Smooth muscle cell (in vitro differentiated cells): Measurements from ENCODE around the gene SYTL2. TPM values are rescaled to one million over a fixed set of nuclear protein-coding genes. Genes with fewer than 3 reads are reported as not detected.
A peak's percentile ranks its signal among the peaks of the same experiment; 100 is the strongest.

Source experiments
- DNase-seq: peaks from one replicate; lab custom pipeline; 2025; ENCODE audit not compliant: unreplicated experiment; lab: John Stamatoyannopoulos, UW
- H2AFZ ChIP-seq: fragments of 200-600 bp; sonication (generic); 2 replicates; pipeline ENCODE4 v1.6.0; 2016; ENCODE audit warnings: antibody characterized with exemption, low read depth, mild to moderate bottlenecking
- H3F3A ChIP-seq: fragments of 200-600 bp; sonication (generic); 2 replicates; pipeline ENCODE4 v1.6.0; 2017; ENCODE audit warnings: antibody characterized with exemption, low read depth
- H3K27ac ChIP-seq: fragments of 200-600 bp; sonication (generic); 2 replicates; pipeline ENCODE4 v1.5.1; 2016; ENCODE audit warnings: low read depth, mild to moderate bottlenecking
- H3K27me3 ChIP-seq: fragments of 200-600 bp; sonication (generic); 2 replicates; pipeline ENCODE4 v1.6.1; 2016; ENCODE audit warnings: low read depth, mild to moderate bottlenecking
- H3K36me3 ChIP-seq: fragments of 200-600 bp; sonication (generic); 2 replicates; pipeline ENCODE4 v1.5.1; 2016; ENCODE audit warnings: low read depth
- H3K4me1 ChIP-seq: fragments of 200-600 bp; sonication (generic); 2 replicates; pipeline ENCODE4 v1.5.1; 2016; ENCODE audit warnings: low read depth
- H3K4me2 ChIP-seq: fragments of 200-600 bp; sonication (generic); 2 replicates; pipeline ENCODE4 v1.6.0; 2016; ENCODE audit warnings: mild to moderate bottlenecking
- H3K4me3 ChIP-seq: fragments of 200-600 bp; sonication (generic); 2 replicates; pipeline ENCODE4 v1.5.1; 2016; ENCODE audit warnings: mild to moderate bottlenecking
- H3K79me2 ChIP-seq: fragments of 200-600 bp; sonication (generic); 2 replicates; pipeline ENCODE4 v1.6.0; 2016; ENCODE audit warnings: low read depth, mild to moderate bottlenecking
- H3K9ac ChIP-seq: fragments of 200-600 bp; sonication (generic); 2 replicates; pipeline ENCODE4 v1.6.0; 2016; ENCODE audit warnings: low read depth
- H3K9me3 ChIP-seq: fragments of 200-600 bp; sonication (generic); replicated peaks from 2 replicates; pipeline ENCODE4 v1.5.1; 2016; ENCODE audit warnings: low read depth
- H4K20me1 ChIP-seq: fragments of 200-600 bp; sonication (generic); 2 replicates; pipeline ENCODE4 v1.6.0; 2016; ENCODE audit warnings: low read depth
- WGBS: methylation state at CpG from one replicate; pipeline ENCODE4 v1.1.7; 2016; ENCODE audit warnings: low lambda C conversion rate; 5-methylcytosine and 5-hydroxymethylcytosine counted together
- polyA plus RNA-seq: library from polyadenylated mRNA; unstranded; fragments of >200 nt; fragmentation: Nextera tagmentation; extraction: Ambion mirVana; gene quantifications from 2 replicates; pipeline ENCODE4 v1.2.1, GENCODE V29; 2016
- total RNA-seq: library from RNA; depleted of rRNA; stranded (reverse); fragments of >200 nt; gene quantifications from 2 replicates; pipeline ENCODE4 v1.2.3, GENCODE V29; 2014
- TF ChIP-seq, protein P1 (sequence below): fragments of 200-600 bp; sonication (generic); IDR thresholded peaks from 2 replicates; pipeline ENCODE4 v1.5.1; 2017; ENCODE audit warnings: borderline replicate concordance, mild to moderate bottlenecking, antibody characterized with exemption; ENCODE audit not compliant: insufficient read depth, poor library complexity, severe bottlenecking

The SYTL2 gene
- total and polyA plus RNA-seq, 2 experiments from 2014 or later: 10.4 to 50.7 TPM

DNA sequence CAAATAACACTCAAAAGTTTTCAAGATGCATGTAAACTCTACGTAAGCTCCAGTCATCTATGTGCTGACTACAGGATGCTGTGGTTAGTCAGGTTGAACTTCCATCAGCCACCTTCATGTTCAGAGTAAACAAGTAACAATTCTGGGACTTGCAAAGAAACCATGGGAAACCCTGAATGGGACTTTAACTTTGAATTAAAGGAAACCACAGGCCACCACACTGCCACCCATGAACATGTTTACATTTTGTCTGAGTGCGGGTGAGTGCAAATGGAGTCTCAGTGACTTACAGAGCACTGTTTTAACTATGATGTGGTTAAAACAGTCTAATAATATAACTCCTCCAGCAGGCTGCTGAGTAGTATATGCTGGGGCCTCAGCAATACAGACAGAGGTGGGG, 12.9 kb upstream of the SYTL2 start:
- peaks cover 7% of the 10 kb centered on the region for H3F3A ChIP-seq
- no peak for DNase-seq
- 35% methylated on average over 2 of the region's 2 CpGs for WGBS
- no peaks in the 10 kb centered on the region for H3K36me3 ChIP-seq
- H2AFZ ChIP-seq: no peak overlapping the region
- no peak overlapping the region for H3K9ac ChIP-seq
- no peaks in the 10 kb centered on the region for H3K9me3 ChIP-seq
- H3K27me3 ChIP-seq: no peaks in the 10 kb centered on the region
- peaks cover 4% of the 10 kb centered on the region for H3K4me1 ChIP-seq
- TF ChIP-seq, protein P1, sequence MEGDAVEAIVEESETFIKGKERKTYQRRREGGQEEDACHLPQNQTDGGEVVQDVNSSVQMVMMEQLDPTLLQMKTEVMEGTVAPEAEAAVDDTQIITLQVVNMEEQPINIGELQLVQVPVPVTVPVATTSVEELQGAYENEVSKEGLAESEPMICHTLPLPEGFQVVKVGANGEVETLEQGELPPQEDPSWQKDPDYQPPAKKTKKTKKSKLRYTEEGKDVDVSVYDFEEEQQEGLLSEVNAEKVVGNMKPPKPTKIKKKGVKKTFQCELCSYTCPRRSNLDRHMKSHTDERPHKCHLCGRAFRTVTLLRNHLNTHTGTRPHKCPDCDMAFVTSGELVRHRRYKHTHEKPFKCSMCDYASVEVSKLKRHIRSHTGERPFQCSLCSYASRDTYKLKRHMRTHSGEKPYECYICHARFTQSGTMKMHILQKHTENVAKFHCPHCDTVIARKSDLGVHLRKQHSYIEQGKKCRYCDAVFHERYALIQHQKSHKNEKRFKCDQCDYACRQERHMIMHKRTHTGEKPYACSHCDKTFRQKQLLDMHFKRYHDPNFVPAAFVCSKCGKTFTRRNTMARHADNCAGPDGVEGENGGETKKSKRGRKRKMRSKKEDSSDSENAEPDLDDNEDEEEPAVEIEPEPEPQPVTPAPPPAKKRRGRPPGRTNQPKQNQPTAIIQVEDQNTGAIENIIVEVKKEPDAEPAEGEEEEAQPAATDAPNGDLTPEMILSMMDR: no peak
- H3K79me2 ChIP-seq: no peaks in the 10 kb centered on the region
- H4K20me1 ChIP-seq: no peaks in the 10 kb centered on the region
- no peak overlapping the region for H3K4me3 ChIP-seq
- H3K27ac ChIP-seq: no peak overlapping the region
- H3K4me2 ChIP-seq: peak overlapping the region; percentile 71

- no peaks in the 10 kb centered on the region for H3K9me3 ChIP-seq
- no peak overlapping the region for H3K4me3 ChIP-seq
- H2AFZ ChIP-seq: no peak overlapping the region
- H3K27ac ChIP-seq: no peak overlapping the region
- no peaks in the 10 kb centered on the region for H3K79me2 ChIP-seq
- peaks cover 4% of the 10 kb centered on the region for H3K4me1 ChIP-seq
- no peak overlapping the region for H3K4me2 ChIP-seq
- no peaks in the 10 kb centered on the region for H3K27me3 ChIP-seq
- no peak for DNase-seq
- no peaks in the 10 kb centered on the region for H4K20me1 ChIP-seq
- H3K9ac ChIP-seq: no peak overlapping the region
- H3K36me3 ChIP-seq: no peaks in the 10 kb centered on the region
- H3F3A ChIP-seq: peaks cover 7% of the 10 kb centered on the region
- WGBS: 90% methylated on average over 3 of the region's 3 CpGs
- TF ChIP-seq, protein P1: no peak
These were observed 11.9 kb upstream of the SYTL2 start for GRCh38 chr11:85822814-85823213.

GRCh38 chr11:85821636-85822035, 10.7 kb upstream of the SYTL2 start:
- Histone ChIP-seq H3K36me3 (no peaks in the 10 kb centered on the region), H4K20me1 (no peaks in the 10 kb centered on the region), H3F3A (no peaks in the 10 kb centered on the region), H3K9me3 (no peaks in the 10 kb centered on the region), H3K27me3 (no peaks in the 10 kb centered on the region), H3K27ac (no peak overlapping the region), H2AFZ (no peak overlapping the region), H3K4me2 (no peak overlapping the region), H3K79me2 (no peaks in the 10 kb centered on the region), H3K4me1 (no peaks in the 10 kb centered on the region), H3K4me3 (no peak overlapping the region), H3K9ac (no peak overlapping the region)
- DNase-seq: no peak
- WGBS: 100% methylated on average over 1 of the region's 1 CpG
- TF ChIP-seq, protein P1: no peak

GRCh38 chr11:85819441-85819840, 8.5 kb upstream of the SYTL2 start:
- H3K4me3 ChIP-seq: no peak overlapping the region
- no peak overlapping the region for H3K27ac ChIP-seq
- H3K9ac ChIP-seq: no peak overlapping the region
- H3K36me3 ChIP-seq: no peaks in the 10 kb centered on the region
- no peaks in the 10 kb centered on the region for H3K9me3 ChIP-seq
- H3F3A ChIP-seq: no peaks in the 10 kb centered on the region
- no peak overlapping the region for H2AFZ ChIP-seq
- TF ChIP-seq, protein P1: no peak
- H3K27me3 ChIP-seq: no peaks in the 10 kb centered on the region
- no peak overlapping the region for H3K4me2 ChIP-seq
- DNase-seq: no peak
- no peaks in the 10 kb centered on the region for H3K79me2 ChIP-seq
- H3K4me1 ChIP-seq: no peaks in the 10 kb centered on the region
- no peaks in the 10 kb centered on the region for H4K20me1 ChIP-seq
